Rectal smooth muscle tissue (tissue), 1 donor: ENCODE measurements around the gene FLRT1.
"Not testable (repeated sequence)": the region's sequence is repeated elsewhere in the genome, so short reads cannot be mapped to it uniquely, and the experiment has no call there.

Source experiments
- H3K27ac ChIP-seq: one replicate; pipeline ENCODE4 v1.7.0; 2013; ENCODE audit warnings: low read depth, low read length, inconsistent platforms
- H3K27me3 ChIP-seq: one replicate; pipeline ENCODE4 v1.7.0; 2013; ENCODE audit warnings: low read length; ENCODE audit not compliant: control insufficient read depth, insufficient read depth
- H3K36me3 ChIP-seq: one replicate; pipeline ENCODE4 v1.7.0; 2013; ENCODE audit warnings: low read length; ENCODE audit not compliant: control insufficient read depth, insufficient read depth
- H3K4me1 ChIP-seq: one replicate; pipeline ENCODE4 v1.7.0; 2013; ENCODE audit warnings: low read length; ENCODE audit not compliant: control insufficient read depth, insufficient read depth
- H3K4me3 ChIP-seq: one replicate; pipeline ENCODE4 v1.7.0; 2013; ENCODE audit warnings: low read length
- H3K9ac ChIP-seq: one replicate; pipeline ENCODE4 v1.7.0; 2013; ENCODE audit warnings: low read length

Gene FLRT1

GRCh38 chr11:64045700-64046099 lies 10.0 kb downstream of the FLRT1 start:
- Histone ChIP-seq H3K9ac (no peak overlapping the region), H3K27me3 (no peaks in the 10 kb centered on the region), H3K36me3 (no peaks in the 10 kb centered on the region), H3K4me1 (peaks cover 3% of the 10 kb centered on the region), H3K4me3 (no peak overlapping the region), H3K27ac (no peak overlapping the region)

- H3K9ac ChIP-seq, H3K36me3 ChIP-seq: not testable (repeated sequence)
Observed at GRCh38 chr11:64047373-64047772, 11.6 kb downstream of the FLRT1 start.

GRCh38 chr11:64048042-64048854 lies 12.5 kb downstream of the FLRT1 start:
- Histone ChIP-seq H3K4me1 (peaks cover 3% of the 10 kb centered on the region), H3K36me3 (no peaks in the 10 kb centered on the region), H3K27ac (no peak overlapping the region), H3K4me3 (no peak overlapping the region), H3K9ac (no peak overlapping the region), H3K27me3 (no peaks in the 10 kb centered on the region)

More at GRCh38 chr11:64047373-64047772, 11.6 kb downstream of the FLRT1 start:
- not testable (repeated sequence) for H3K4me1 ChIP-seq, H3K27me3 ChIP-seq, H3K4me3 ChIP-seq, H3K27ac ChIP-seq

- no peaks in the 10 kb centered on the region for H3K27me3 ChIP-seq
- no peak overlapping the region for H3K27ac ChIP-seq
- H3K4me3 ChIP-seq, result no peak overlapping the region
- no peak overlapping the region for H3K9ac ChIP-seq
- peaks cover 3% of the 10 kb centered on the region for H3K4me1 ChIP-seq
- H3K36me3 ChIP-seq, result no peaks in the 10 kb centered on the region
Observed at GRCh38 chr11:64049509-64049908, 13.8 kb downstream of the FLRT1 start.

- Histone ChIP-seq H3K9ac (no peak overlapping the region), H3K27ac (no peak overlapping the region), H3K4me3 (no peak overlapping the region), H3K27me3 (no peaks in the 10 kb centered on the region), H3K36me3 (no peaks in the 10 kb centered on the region), H3K4me1 (peaks cover 5% of the 10 kb centered on the region)
Observed at GRCh38 chr11:64051297-64051696, 15.6 kb downstream of the FLRT1 start.

GRCh38 chr11:64052436-64052835 lies 16.7 kb downstream of the FLRT1 start:
- Histone ChIP-seq H3K9ac (no peak overlapping the region), H3K4me1 (peaks cover 17% of the 10 kb centered on the region), H3K4me3 (no peak overlapping the region), H3K27me3 (no peaks in the 10 kb centered on the region), H3K36me3 (no peaks in the 10 kb centered on the region), H3K27ac (no peak overlapping the region)

GRCh38 chr11:64052938-64053622 lies 17.3 kb downstream of the FLRT1 start:
- H3K4me3 ChIP-seq, result no peak overlapping the region
- no peak overlapping the region for H3K27ac ChIP-seq
- peaks cover 19% of the 10 kb centered on the region for H3K4me1 ChIP-seq
- no peaks in the 10 kb centered on the region for H3K36me3 ChIP-seq
- H3K9ac ChIP-seq, result no peak overlapping the region
- no peaks in the 10 kb centered on the region for H3K27me3 ChIP-seq

GRCh38 chr11:64053699-64054098 lies 18.0 kb downstream of the FLRT1 start:
- Histone ChIP-seq H3K27me3 (no peaks in the 10 kb centered on the region), H3K4me3 (no peak overlapping the region), H3K9ac (no peak overlapping the region), H3K4me1 (peaks cover 20% of the 10 kb centered on the region), H3K27ac (no peak overlapping the region), H3K36me3 (no peaks in the 10 kb centered on the region)

- no peaks in the 10 kb centered on the region for H3K36me3 ChIP-seq
- no peak overlapping the region for H3K27ac ChIP-seq
- no peak overlapping the region for H3K4me3 ChIP-seq
- peaks cover 22% of the 10 kb centered on the region for H3K4me1 ChIP-seq
- H3K9ac ChIP-seq, result no peak overlapping the region
- no peaks in the 10 kb centered on the region for H3K27me3 ChIP-seq
Observed at GRCh38 chr11:64055077-64055476, 19.3 kb downstream of the FLRT1 start.

- H3K4me3 ChIP-seq, result no peak overlapping the region
- H3K27me3 ChIP-seq, result peaks cover 3% of the 10 kb centered on the region
- H3K9ac ChIP-seq, result no peak overlapping the region
- H3K4me1 ChIP-seq, result peaks cover 22% of the 10 kb centered on the region
- no peaks in the 10 kb centered on the region for H3K36me3 ChIP-seq
- H3K27ac ChIP-seq, result peak overlapping the region; percentile 42
Observed at GRCh38 chr11:64056213-64056785, 20.6 kb downstream of the FLRT1 start.

- H3K9ac ChIP-seq, result no peak overlapping the region
- H3K4me1 ChIP-seq, result peaks cover 22% of the 10 kb centered on the region
- H3K27ac ChIP-seq, result peak overlapping the region; percentile 42
- peaks cover 3% of the 10 kb centered on the region for H3K27me3 ChIP-seq
- no peak overlapping the region for H3K4me3 ChIP-seq
- H3K36me3 ChIP-seq, result no peaks in the 10 kb centered on the region
Observed at GRCh38 chr11:64056861-64057260, 21.1 kb downstream of the FLRT1 start.

- Histone ChIP-seq H3K27me3 (peaks cover 3% of the 10 kb centered on the region), H3K4me3 (no peak overlapping the region), H3K27ac (peak overlapping the region; percentile 69), H3K4me1 (peaks cover 22% of the 10 kb centered on the region), H3K9ac (no peak overlapping the region), H3K36me3 (no peaks in the 10 kb centered on the region)
Observed at GRCh38 chr11:64057890-64058289, 22.2 kb downstream of the FLRT1 start.
